Bronchial epithelial cell (primary cell): ENCODE data around the gene CBX8. TPM values are rescaled to one million over a fixed set of nuclear protein-coding genes. Genes with fewer than 3 reads are reported as not detected.

ENCODE experiments used
- DNase-seq: peaks from one replicate; pipeline ENCODE4 v3.0.0-alpha.2; 2010; ENCODE audit warnings: low read depth
- FAIRE-seq: peaks from 2 replicates; lab custom pipeline; 2011; peaks lifted over from hg19 to GRCh38; lab: Jason Lieb, UNC
- H3K27me3 ChIP-seq: 2 replicates; pipeline ENCODE4 v1.5.1; 2011; ENCODE audit warnings: low read length; ENCODE audit not compliant: control insufficient read depth, insufficient read depth
- H3K36me3 ChIP-seq: 2 replicates; pipeline ENCODE4 v1.5.1; 2011; ENCODE audit warnings: low read length; ENCODE audit not compliant: control insufficient read depth, insufficient read depth
- H3K4me3 ChIP-seq: 2 replicates; pipeline ENCODE4 v1.5.1; 2011; ENCODE audit warnings: mild to moderate bottlenecking, low read depth, low read length, control low read depth
- total RNA-seq: library from RNA; depleted of rRNA; stranded (reverse); fragments of >200 nt; gene quantifications from 2 replicates; pipeline ENCODE4 v1.2.1, GENCODE V29; 2014
- TF ChIP-seq, protein P1 (sequence below): IDR thresholded peaks from 2 replicates; pipeline ENCODE4 v1.5.1; 2011; ENCODE audit warnings: mild to moderate bottlenecking, moderate library complexity, low read length, control low read depth, inconsistent platforms; ENCODE audit not compliant: insufficient read depth, severe bottlenecking

CBX8 gene
- total RNA-seq, 1 donor from 2014 or later: 2.6 TPM

DNA sequence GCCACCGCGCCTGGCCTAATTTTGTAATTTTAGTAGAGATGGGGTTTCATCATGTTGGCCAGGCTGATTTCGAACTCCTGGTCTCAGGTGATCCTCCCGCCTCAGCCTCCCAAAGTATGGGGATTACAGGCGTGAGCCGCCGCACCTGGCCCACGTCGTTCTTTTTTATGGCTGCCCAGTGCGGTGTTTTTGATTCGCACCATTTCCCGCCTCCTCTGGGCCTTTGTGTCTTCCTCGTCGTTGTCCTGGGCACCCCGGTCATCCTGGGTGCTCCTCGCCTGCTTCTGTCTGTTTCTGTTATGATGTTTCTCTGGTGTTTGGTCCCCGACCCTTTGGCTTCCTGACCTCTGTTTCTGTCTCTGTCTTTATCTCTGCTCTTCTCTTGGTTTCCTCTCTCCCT, 27.4 kb upstream of the CBX8 start:
- DNase-seq: no peak
- no peak for FAIRE-seq
- Histone ChIP-seq H3K4me3 (no peak overlapping the region), H3K27me3 (peaks cover 4% of the 10 kb centered on the region), H3K36me3 (no peaks in the 10 kb centered on the region)
- TF ChIP-seq, protein P1, sequence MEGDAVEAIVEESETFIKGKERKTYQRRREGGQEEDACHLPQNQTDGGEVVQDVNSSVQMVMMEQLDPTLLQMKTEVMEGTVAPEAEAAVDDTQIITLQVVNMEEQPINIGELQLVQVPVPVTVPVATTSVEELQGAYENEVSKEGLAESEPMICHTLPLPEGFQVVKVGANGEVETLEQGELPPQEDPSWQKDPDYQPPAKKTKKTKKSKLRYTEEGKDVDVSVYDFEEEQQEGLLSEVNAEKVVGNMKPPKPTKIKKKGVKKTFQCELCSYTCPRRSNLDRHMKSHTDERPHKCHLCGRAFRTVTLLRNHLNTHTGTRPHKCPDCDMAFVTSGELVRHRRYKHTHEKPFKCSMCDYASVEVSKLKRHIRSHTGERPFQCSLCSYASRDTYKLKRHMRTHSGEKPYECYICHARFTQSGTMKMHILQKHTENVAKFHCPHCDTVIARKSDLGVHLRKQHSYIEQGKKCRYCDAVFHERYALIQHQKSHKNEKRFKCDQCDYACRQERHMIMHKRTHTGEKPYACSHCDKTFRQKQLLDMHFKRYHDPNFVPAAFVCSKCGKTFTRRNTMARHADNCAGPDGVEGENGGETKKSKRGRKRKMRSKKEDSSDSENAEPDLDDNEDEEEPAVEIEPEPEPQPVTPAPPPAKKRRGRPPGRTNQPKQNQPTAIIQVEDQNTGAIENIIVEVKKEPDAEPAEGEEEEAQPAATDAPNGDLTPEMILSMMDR: no peak

DNA sequence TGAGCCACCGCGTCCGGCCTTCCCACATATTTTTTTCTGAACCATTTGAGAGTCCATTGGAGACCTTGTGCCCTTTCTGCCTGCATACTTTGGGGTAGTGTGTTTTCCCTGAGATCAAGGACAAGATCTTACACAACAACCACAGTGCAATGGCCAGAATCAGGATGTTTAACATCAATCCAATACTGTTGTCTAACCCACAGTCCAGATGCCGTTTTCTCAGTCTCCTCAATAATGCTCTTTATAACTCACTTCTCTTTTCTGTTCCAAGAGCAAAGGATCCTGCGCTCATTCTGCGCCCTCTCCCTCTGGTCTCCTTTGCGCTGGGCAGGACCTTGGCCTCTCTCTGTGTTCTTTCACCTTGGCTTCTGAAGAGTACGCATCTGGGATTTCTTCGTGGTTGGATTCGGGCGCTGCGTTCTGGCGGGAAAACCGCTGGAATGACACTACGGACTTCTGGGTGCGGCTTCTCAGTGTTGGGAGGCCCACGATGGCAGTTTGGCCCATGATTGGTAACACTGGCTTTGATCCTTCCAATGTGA, 25.8 kb upstream of the CBX8 start:
- H3K36me3 ChIP-seq: no peaks in the 10 kb centered on the region
- H3K27me3 ChIP-seq: peaks cover 4% of the 10 kb centered on the region
- DNase-seq (no peak), FAIRE-seq (no peak)
- TF ChIP-seq, protein P1: no peak
- no peak overlapping the region for H3K4me3 ChIP-seq

DNA sequence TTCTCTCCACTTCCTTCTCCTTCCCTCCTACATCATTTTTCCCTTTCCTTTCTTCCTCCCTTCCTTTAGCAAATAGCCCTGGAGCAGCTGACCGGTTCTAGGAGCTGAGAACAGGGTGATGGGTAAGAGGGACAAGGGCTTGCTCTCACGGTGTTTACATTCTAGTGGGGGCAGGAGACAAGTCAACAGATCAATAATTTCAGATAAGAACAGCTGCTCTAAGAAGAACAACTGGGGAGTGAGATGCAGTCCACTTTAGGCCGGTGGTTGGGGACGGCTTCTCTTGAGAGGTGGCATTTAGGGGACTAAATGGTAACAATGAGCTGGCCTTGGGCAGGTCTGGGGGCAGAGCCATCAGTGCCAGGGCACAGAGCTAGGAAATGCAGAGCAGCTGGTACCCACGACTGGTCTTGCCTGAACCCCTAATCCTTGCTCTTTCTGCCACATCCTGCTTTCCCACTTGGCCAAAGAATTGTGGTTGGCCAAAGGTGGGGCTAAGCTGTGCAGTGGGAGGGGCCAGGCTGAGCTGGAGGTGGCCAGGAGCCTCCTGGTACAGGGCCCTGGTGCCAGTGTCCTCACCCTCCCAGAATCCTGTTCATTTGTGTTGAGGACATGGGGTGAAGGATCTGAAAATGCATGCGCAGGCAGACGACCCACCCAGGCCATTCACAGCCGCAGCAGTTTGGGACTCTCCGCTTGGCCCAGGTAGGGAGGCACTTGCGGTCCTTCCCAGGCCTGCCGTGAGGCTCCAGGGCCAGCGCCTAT, 24.6 kb upstream of the CBX8 start:
- TF ChIP-seq, protein P1: no peak
- no peak for FAIRE-seq
- peaks cover 9% of the 10 kb centered on the region for H3K27me3 ChIP-seq
- no peaks in the 10 kb centered on the region for H3K36me3 ChIP-seq
- H3K4me3 ChIP-seq: no peak overlapping the region
- no peak for DNase-seq

DNA sequence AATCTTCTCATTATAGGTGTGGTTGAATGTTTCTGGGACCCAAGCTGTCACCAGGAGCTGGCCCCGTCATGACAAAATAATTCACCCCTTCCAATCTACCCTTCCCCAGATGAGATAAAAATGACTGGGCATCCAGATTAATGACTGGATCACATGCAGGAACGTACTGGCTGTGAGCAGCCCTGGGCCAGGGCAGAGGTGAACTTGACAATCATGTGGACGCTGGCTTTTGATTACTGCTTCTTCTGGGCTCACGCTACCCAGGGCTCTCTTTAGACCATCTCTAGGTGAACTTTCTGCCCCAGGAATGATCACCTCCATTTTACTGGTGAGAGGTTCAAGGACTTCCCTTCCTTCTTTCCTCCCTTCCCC, 24.1 kb upstream of the CBX8 start:
- DNase-seq (no peak), FAIRE-seq (no peak)
- H3K36me3 ChIP-seq: no peaks in the 10 kb centered on the region
- TF ChIP-seq, protein P1: no peak
- H3K4me3 ChIP-seq: no peak overlapping the region
- peaks cover 12% of the 10 kb centered on the region for H3K27me3 ChIP-seq

DNA sequence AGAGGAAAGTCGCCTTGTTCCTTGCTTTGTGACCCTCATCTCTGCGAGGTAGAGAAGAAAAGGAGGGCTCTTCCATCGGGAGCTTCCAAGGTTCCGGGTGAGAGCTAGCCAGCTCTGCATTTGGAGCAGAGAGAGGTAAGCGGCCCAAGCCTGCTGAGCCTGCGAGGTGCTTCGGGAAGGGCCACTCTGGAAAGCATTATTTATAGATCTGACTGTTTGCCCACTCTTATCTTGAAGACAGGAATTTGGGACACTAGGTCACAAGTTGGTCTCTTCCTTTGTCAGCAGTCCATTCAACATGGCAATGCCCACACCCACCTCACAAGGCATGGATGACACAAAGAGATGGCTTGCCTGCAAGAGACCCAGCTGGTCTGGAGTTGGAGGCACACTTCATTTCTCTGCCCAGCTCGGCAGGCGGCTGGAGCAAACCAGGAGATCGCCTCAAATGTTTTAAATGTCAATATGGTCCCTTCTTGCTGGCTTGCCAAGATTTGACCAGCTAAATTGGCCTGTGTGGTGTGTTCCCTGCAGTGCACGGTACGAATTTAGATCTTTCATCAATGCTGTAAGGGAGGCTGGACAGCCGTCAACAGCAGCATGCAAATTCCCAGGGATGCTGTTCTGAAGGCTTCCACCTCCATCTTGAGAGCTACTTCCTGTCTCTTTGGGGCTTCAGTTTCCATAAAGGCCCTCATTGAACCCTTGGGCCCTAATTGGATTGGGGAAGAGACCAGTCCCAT, 22.8 kb upstream of the CBX8 start:
- Histone ChIP-seq H3K36me3 (no peaks in the 10 kb centered on the region), H3K27me3 (peaks cover 16% of the 10 kb centered on the region), H3K4me3 (no peak overlapping the region)
- TF ChIP-seq, protein P1: no peak
- DNase-seq (no peak), FAIRE-seq (no peak)
